ENCODE data around the gene FGF2.
A peak's percentile ranks its signal among the peaks of the same experiment; 100 is the strongest.

The FGF2 gene

GRCh38 chr4:122826553-122827257 is at the start of gene FGF2:
Gene FGF2 (plus strand): TSS chr4:122826831. CDS start chr4:122827175, 344 bp downstream.
- Histone ChIP-seq H3K27ac (ENCODE audit: low read depth, low read length) (no peak within 1 kb of the TSS), H4K20me1 (ENCODE audit: control insufficient read depth, insufficient read depth, low read depth, low read length) (no peaks in the 10 kb centered on the region), H3K4me2 (ENCODE audit: low read length) (peak within 1 kb of the TSS; percentile 79), H3F3A (ENCODE audit: control insufficient read depth, insufficient read depth) (no peaks in the 10 kb centered on the region), H3K9me3 (ENCODE audit: control insufficient read depth, insufficient read depth, low read length) (no peaks in the 10 kb centered on the region), H3K4me1 (ENCODE audit: control insufficient read depth, low read length) (peaks cover 14% of the 10 kb centered on the region), H3K36me3 (ENCODE audit: control insufficient read depth, low read length) (no peaks in the 10 kb centered on the region), H3K79me2 (ENCODE audit: control insufficient read depth, low read length) (no peaks in the 10 kb centered on the region), H3K27me3 (ENCODE audit: control insufficient read depth, low read length) (peaks cover 48% of the 10 kb centered on the region), H3K4me3 (ENCODE audit: low read length) (peak within 1 kb of the TSS; percentile 71), H3K9me2 (replicated peaks; ENCODE audit: control insufficient read depth, low read length) (no peaks in the 10 kb centered on the region)
- no peak for TF ChIP-seq EZH2phosphoT487 (IDR thresholded peaks at IDR 0.05; ENCODE audit: borderline replicate concordance, low read length)
- TF ChIP-seq CTCF (IDR thresholded peaks at IDR 0.05; ENCODE audit: low read depth, low read length, poor library complexity, severe bottlenecking): no peak

- no peaks in the 10 kb centered on the region for H3K27me3 ChIP-seq (ENCODE audit: control insufficient read depth, low read length)
- no peak overlapping the region for H3K4me2 ChIP-seq (ENCODE audit: low read length)
- TF ChIP-seq CTCF (IDR thresholded peaks at IDR 0.05; ENCODE audit: low read depth, low read length, poor library complexity, severe bottlenecking) (no peak), EZH2phosphoT487 (IDR thresholded peaks at IDR 0.05; ENCODE audit: borderline replicate concordance, low read length) (no peak)
- H3K27ac ChIP-seq (ENCODE audit: low read depth, low read length): no peak overlapping the region
- no peaks in the 10 kb centered on the region for H3K79me2 ChIP-seq (ENCODE audit: control insufficient read depth, low read length)
- H3K4me1 ChIP-seq (ENCODE audit: control insufficient read depth, low read length): no peaks in the 10 kb centered on the region
- no peaks in the 10 kb centered on the region for H3F3A ChIP-seq (ENCODE audit: control insufficient read depth, insufficient read depth)
- no peak overlapping the region for H3K4me3 ChIP-seq (ENCODE audit: low read length)
- no peaks in the 10 kb centered on the region for H3K9me2 ChIP-seq (replicated peaks; ENCODE audit: control insufficient read depth, low read length)
- no peaks in the 10 kb centered on the region for H4K20me1 ChIP-seq (ENCODE audit: control insufficient read depth, insufficient read depth, low read depth, low read length)
- no peaks in the 10 kb centered on the region for H3K36me3 ChIP-seq (ENCODE audit: control insufficient read depth, low read length)
- no peaks in the 10 kb centered on the region for H3K9me3 ChIP-seq (ENCODE audit: control insufficient read depth, insufficient read depth, low read length)
These were observed 49.7 kb upstream of the FGF2 start for GRCh38 chr4:122776916-122777315.

GRCh38 chr4:122777846-122778673 is 48.6 kb upstream of the FGF2 start:
- Histone ChIP-seq H3K4me1 (ENCODE audit: control insufficient read depth, low read length) (no peaks in the 10 kb centered on the region), H3K9me3 (ENCODE audit: control insufficient read depth, insufficient read depth, low read length) (no peaks in the 10 kb centered on the region), H3K36me3 (ENCODE audit: control insufficient read depth, low read length) (no peaks in the 10 kb centered on the region), H3K27ac (ENCODE audit: low read depth, low read length) (no peak overlapping the region), H3F3A (ENCODE audit: control insufficient read depth, insufficient read depth) (no peaks in the 10 kb centered on the region), H3K27me3 (ENCODE audit: control insufficient read depth, low read length) (no peaks in the 10 kb centered on the region), H3K4me3 (ENCODE audit: low read length) (no peak overlapping the region), H4K20me1 (ENCODE audit: control insufficient read depth, insufficient read depth, low read depth, low read length) (no peaks in the 10 kb centered on the region), H3K79me2 (ENCODE audit: control insufficient read depth, low read length) (no peaks in the 10 kb centered on the region), H3K4me2 (ENCODE audit: low read length) (no peak overlapping the region), H3K9me2 (replicated peaks; ENCODE audit: control insufficient read depth, low read length) (no peaks in the 10 kb centered on the region)
- no peak for TF ChIP-seq CTCF (IDR thresholded peaks at IDR 0.05; ENCODE audit: low read depth, low read length, poor library complexity, severe bottlenecking)
- no peak for TF ChIP-seq EZH2phosphoT487 (IDR thresholded peaks at IDR 0.05; ENCODE audit: borderline replicate concordance, low read length)

Data from DOHH2 (cell line).